Inflammatory macrophage (primary cell): ENCODE measurements around the gene DSCAM.
"Not testable (repeated sequence)": the region's sequence is repeated elsewhere in the genome, so short reads cannot be mapped to it uniquely, and the experiment has no call there.

Experiments used
- DNase-seq, 2 donors: peaks; one replicate each; pipeline ENCODE4 v3.0.0-alpha.2; 2020 to 2022

DSCAM gene

DNA sequence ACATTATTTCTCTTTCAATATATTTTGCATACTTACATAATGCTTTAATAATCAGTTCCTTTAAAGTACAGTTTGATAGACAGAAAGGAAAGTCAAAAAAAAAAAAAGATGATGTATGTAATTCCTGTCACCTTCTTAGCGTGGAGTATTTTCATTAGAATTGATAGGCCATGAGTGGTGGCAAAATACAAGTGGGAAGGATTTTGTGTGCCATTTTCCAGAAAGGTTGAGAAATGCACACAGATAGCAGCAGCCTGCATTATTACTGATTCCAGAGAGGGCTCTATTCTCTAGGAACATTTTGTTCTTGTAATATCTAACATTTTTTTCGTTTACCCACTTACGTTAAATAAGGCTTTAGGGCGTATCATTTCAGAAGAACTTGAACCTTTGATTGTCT, 475.6 kb downstream of the DSCAM start:
- no peak for DNase-seq

DNA sequence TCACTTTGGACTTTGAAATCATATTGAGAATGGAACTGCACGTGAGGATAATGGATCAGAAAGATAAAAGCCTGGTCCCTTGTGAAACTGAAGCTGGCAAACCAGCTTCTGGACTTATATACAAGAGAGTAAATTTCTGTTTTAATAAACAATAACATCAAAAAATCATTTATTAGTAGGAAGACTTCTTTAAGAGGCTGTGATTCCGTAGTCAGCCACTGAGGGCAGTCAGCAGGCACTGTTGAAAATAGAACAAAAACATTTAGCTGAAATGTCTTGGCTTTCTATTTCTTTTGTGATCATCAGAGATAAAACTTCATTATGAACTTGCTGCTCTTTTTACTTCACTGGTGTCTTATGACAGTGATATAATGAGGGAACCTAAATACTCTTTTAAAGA, 490.3 kb downstream of the DSCAM start:
- no peak for DNase-seq

DNA sequence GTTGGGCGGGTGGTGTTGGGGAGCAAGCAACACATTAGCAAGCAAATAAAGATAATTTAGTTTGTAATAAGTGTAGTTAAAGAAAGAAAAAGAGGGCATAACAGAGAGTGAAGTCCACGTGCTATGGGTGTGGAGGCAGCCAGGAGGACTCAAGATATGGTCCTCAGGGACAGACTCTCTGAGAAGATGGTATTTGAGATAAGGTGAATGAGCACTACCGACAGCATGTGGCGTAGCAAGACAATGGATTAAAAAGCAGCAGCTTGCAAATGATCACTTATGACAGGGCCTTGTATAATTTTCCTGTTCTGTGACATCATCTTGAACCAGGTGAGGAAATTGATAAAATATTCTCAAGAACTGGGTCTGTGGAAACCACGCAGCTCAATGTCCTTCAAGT, 491.9 kb downstream of the DSCAM start:
- DNase-seq, result no peak

DNA sequence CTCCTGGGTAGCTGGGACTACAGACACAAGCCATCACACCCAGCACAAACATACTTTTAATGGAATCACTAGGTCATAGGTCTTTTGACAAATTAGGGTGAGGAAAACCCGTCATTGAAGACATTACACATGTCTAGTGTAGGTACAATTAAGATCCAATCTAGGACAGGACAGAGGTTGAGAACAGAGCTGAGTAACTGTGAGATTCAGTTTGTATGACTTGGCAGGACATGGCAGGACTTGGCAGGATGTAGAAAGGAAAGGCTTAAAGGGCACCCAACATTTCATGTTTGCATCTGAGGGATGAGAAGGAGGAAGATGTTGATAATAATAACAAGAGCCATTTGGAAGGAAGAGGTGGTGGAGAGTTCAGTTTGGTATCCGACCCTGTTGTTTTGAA, 496.0 kb downstream of the DSCAM start:
- no peak for DNase-seq

DNA sequence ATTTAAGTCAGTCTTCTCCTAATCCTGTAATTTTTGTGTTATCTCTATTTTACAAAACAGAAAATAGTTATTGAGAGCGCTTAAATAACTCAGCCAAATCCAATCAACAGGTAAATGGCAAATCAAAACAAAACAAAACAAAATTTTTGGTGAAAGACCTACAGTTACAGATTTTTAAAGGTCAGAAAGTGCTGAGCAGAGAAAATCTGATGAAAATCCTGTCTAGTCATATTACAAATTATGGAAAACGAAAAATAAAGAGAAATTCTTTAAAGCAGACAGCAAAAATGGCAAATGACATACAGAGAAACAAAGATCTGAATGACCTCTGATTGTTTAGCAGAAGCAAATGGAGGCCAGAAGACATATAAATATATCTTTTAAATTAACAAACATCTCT, 497.4 kb downstream of the DSCAM start:
- DNase-seq, result no peak

DNA sequence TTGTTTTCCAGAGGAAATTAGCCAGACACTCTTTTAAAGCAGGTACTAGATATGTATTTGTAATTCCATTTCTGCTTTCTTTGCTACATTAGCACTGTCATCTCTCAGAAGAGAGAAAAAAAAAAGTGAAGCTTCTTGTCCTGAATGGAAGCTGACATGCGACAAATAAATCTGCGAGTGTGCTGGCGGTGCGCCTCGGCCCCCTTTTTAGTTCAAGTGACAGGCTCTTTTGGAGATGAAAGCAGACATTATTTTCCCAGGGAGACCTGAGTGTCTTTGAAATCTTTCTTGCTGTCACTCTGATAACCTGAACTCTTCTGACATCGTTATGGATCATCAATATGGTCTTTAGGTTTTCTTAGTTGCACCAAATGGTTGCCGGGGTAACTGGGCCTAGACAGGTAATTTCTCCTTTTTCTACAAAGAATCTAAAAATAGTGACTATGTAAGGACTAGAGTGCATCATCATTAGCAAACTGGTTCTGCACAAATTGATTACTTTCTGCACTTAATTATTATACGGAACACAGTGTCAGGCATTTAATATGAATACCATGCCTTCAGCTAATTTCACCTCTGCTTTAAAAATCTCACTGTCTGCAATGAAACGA, 501.1 kb downstream of the DSCAM start:
- DNase-seq, result no peak

DNA sequence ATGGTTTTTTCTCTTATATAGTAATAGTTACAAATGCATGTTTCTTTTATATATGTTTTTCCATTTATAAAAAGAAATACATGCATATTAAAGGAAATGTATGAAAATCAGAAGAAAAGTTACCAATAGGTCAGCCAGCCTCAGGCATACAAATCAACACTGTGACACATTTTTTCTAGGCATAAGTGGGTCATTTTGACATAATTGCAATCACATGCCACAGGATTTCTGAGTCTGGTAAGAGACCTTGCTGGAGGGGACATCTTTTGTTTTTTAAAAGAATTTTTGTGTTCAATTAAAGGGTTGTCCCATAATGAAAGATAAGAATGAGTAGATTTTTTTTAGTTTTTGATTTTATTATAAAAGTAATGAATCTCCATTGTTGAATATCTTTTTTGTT, 506.6 kb downstream of the DSCAM start:
- no peak for DNase-seq

DNA sequence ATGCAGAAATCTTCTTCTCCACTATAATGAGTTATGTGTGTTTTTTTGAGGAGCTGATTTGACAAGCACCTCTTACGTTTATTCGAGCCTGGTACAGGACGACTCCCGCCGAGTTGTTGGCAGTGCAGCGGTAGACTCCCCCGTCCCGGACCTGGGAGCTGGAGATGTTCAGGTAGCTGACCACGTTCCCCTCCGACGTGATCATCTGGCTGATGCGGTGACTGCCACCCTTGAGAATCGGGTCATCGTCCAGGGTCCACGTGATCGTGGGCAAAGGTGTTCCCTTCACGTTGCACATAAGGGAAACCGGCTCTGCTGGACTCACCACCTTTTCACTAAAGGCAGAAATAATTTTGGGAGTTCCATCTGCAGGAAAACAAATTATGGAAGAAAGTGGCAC, 507.9 kb downstream of the DSCAM start:
- no peak for DNase-seq

DNA sequence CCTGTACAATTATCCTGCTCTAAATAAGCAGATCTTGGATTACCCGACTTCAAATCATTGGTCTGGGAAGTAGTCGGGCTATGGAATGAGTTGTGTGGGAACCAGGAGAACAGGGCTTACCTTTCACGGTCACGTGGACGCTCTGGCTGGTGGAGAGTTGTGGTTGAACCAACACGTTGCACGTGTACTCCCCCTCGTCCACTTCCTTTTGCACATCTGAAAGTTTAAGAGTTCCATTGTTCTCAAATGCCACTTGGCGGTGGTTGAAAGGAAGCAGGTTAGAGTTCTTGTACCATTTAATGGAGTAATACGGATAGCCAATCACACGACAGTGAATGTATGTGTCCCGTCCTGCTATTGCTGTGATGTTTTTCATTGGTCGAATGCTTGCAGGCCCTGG, 509.0 kb downstream of the DSCAM start:
- DNase-seq, result no peak

DNA sequence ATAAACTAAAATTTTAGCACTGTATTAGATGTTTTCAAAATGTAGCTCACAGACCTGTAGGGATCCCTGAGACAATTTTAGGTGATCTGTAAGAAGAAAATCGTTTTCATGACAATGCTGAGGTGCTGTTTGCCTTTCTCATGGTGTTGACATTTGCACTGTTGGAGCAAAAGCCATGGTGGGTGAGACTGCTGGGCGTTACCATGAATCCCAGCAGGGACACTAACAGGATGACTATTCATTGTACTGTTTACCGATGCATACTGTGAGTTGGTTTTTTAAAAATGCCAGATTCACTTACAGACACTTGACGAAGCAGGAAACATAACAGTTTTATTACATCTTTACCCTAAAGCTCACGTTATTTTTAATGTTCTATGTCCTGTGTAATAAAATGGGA, 511.3 kb downstream of the DSCAM start:
- DNase-seq, result no peak

DNA sequence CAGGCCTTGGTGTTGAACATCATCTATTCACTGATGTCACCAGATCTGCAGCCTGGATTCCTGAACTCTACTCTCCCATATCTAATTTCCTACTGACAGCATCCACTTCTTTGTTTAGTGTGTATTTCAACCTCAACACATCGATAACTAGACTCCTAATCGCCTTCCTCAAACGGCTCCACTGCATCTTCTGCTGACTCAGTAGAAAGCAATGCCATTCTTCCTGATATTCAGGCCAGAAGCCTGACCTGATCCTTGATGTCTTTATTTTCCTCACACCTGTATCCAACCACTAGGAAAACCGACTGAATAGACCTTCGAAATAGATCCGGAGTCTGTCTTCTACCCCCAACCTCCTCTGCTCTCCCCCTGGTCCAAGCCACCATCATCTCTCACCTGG, 512.8 kb downstream of the DSCAM start:
- DNase-seq, result no peak

DNA sequence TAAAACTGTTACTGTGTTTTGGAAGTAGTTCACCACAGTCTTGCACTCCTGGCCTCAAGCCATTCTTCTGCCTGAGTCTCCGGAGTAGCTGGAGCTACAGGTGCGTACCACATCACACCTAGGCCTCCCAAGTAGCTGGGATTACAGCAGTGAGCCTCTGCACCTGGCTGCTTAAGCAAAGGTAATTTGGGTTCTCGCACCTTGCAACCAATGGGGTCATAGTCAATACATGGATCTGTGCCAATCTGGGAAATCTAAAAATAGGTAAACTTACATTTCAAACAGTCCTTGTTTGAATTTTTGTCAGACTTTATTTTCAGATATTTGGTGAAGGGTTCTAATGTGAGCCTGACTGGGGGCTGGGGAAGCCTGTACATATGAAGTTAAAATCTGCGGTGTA, 513.2 kb downstream of the DSCAM start:
- DNase-seq, result no peak

DNA sequence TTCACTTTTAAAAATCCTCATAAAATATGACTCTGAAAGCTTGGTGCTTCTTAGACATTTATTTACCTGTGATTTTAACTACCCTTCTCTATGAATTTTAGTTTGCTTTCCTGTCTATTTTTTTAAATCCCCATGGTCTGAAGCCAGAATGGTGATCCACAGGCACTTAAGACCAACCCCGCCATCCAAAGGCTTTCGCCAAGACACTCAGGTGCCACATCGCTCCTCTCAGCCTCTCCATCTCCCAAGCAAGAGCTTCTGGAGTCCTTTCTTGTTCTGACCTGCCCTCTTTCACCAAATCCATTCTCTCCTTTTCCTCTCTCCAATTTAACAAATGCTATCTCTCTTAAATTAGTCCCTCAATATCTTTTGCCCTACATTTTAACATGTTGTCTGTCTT, 515.2 kb downstream of the DSCAM start:
- no peak for DNase-seq

DNA sequence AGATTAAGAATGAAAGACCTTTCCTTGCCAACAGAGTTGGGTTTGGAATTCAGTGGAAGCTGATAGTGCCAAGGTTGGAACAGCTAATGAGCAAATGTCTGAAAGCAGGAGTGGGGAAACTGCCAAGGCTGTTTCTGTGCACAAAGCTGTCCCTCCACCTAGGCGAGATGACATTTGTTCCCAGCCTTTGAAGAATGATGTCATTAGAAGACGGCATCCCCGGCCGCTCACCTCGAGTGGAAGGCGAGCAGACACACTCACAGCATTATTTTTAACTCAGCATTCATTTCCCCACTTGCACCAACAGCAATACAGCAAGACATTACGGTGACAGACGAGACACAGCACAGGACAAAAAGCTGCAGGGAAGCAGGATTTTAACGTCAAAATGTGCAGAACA, 515.8 kb downstream of the DSCAM start:
- no peak for DNase-seq

DNA sequence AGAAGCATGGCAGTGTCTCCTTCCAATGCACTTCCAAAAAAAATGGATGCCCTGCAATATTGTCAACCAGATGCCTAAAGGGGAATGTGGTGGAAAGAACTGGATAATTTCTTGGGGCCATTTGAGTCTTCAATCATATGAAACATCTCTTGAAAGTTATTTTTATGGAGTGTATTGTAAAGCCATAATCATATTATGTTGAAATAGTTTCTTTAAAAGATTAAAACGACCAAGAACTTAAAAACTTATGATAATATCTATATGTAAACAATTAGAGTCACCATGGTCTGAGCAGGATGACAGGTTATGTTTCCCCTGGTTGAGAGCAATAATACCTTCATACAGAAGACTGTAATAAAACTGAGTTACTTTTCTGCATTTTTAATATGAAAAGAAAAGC, 522.6 kb downstream of the DSCAM start:
- no peak for DNase-seq

DNA sequence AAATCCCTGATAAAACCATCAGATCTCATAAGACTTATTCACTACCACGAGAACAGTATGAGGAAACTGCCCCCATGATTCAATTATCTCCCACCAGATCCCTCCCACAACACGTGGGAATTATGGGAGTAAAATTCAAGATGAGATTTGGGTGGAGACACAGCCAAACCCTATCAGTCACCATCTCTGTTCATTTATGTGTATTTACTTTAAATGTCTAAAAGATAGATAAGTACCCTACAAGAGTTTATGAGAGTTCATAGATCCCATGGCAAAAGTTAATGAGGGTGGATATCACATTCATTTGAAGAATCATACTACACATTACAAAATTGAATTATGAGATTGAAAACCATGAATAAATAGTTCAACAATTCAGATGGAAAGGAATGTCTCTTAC, 526.2 kb downstream of the DSCAM start:
- DNase-seq, result not testable (repeated sequence)

DNA sequence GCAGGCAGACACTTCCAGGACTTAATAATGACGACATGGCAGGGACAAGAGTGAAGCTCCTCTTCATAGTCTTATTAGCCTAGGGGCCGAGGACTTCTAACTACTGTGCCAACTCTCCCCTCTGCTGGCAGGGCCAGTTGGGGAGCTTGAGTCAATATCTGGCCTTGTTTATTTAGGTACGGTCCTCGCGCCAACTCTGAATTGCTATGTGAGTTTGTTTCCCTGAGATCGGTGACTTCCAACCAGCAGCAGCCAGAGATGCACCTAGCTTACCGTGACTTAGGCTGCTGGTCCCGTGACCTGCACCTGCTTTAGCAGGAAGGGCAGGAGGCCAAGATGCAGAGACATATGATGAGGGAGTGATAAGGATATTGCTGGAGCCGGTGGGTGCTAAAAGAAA, 528.6 kb downstream of the DSCAM start:
- no peak for DNase-seq

DNA sequence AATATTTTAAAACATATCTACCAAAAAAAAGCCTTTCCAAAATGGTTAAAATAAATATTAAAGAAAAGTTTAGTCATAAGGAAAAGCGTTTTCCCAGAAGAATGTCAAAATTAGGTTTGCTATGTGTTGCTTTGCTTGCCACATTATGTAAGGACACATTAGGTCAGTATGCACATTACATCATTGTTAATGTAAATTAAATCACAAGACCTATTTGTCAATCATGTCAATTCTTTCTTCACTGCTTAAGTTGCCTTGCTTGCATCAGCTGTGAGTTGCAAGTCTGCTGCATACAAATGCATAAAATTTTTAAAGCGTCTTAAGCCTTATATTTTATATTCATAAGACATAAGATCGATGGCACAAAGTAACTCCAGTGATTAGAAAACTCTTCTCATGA, 530.9 kb downstream of the DSCAM start:
- peak; percentile 1 to 35 for DNase-seq

DNA sequence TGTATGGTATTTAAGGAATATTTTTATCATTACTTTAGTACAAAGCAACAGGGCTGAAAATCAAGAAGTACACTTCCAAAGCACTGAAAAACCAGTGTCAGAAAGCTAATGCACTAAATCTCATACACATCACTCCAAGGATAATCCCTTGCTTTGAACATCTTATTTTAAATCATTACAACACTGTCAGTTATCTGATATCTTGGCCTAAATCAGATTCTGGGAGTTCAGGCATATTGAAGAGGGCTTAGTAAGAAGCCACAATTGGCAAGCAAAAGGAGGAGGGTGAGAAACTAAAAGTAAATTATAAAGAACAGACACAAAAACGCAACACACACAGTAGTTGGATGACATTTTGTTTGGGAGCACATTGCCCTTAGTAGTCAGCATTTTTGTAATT, 531.3 kb downstream of the DSCAM start:
- DNase-seq, result no peak

DNA sequence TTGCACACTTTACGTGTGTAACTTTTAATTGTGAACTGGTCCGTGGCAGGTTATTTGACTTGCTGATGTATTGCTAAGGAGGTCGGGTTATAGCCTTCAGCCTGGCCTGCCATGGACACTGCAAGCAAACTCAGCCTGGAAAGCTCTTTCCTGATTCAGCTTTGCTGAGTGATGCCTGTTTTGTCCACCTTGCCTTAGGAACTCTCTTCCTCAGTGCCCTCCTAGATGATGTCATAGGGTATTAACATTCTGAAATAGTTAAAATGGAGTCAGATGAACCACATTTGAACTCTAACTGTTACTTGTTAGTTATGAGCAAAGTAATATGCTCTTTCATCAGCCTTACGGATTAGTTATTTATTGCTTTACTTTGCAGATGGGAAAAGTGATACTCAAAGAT, 533.7 kb downstream of the DSCAM start:
- no peak for DNase-seq

DNA sequence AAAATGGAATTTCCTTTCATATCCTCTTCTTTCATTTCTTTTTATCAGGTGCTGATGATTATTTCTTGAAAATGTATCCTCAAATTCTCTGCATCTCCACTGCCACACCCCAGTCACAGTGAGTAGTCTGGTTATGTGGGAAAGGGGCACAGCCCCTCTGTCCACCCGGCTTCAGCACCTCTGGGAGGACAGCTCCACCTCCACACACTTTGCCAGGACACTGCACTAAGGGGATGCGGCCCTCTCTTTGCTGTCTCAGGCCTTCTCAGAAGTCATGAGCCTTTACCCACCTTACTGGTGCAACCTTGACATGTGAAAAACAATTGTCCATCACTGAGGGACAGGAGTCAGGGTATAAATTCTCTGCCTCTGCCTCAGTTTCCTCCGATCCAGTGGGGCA, 546.7 kb downstream of the DSCAM start:
- no peak for DNase-seq

DNA sequence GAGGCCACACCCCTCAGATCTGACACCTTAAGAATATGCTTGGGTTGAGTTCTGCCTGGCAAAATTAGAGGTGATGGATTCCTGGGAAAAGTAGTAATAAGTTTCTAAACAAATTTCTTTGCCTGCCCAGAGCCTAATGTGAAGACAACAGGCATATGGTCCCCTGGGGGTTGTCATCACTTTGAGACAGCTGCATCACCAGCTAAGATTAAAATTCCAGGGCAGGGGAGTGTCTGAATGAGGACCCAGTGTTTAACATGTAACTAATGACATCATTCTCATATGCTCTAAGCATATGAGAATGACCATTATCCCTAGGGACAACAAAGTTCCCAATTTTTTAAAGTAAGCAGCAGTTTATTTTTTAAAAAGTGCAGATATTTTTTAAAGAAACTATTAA, 547.5 kb downstream of the DSCAM start:
- no peak for DNase-seq

DNA sequence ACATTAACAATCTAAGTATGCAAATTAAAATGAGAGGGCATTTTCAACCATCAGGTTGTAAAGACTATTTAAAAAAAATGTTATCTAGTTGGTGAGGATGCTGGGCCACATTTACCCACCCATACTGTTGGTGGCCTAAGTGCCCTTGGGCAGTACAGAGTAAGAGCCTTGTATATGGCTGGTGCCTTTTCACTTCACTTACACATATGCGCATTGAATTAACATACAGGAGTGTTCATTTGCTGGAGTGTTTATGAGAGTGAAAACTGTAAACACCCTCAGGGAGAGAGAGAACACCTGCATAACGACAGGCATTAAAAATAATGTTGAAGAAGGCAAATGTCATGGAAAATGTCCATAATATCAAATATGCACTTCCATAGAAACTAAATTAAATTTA, 552.6 kb downstream of the DSCAM start:
- DNase-seq, result no peak

DNA sequence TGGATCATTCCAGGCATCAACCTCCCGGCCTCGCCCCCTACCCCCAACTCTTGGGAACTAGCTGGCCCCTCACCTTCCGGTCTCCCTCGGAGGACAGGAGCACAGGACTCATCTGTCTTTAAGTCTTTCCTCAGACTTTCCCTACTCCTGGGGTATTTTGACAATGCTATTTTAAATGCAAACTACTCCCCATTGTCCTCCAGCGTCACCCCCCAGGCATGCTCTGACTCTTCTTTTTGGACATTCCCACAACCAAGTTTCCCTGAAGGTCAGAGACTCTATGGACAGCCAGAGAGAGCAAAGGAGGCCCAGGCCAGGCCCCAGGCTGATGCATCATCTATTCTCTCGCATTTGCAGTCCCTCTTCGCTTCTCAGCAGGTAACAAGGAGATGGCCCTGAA, 555.4 kb downstream of the DSCAM start:
- DNase-seq, result no peak

DNA sequence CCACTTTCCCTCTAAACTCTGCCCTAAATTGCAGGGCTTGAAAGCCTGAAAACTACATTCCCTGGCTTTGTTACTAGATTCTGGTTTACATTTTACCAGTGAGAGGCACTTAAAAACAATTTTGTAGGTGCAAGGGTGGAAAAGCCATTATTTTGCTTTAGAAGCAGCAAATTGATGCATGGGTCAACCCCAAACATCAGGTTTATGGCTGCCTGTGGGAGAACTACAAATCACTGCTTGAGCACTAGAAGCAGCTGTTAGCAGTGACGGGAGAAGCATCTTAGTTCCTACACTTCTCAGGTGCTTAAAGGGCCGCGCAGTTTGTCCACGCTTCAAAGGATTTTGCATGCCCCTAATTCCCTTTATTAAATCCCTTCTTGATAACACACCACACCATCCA, 562.5 kb downstream of the DSCAM start:
- DNase-seq, result no peak
